Activated CD4-positive, alpha-beta T cell treated with anti-CD3 and anti-CD28 coated beads for 24 hours (primary cell): ENCODE data around the gene DOCK1.

Experiments
- DNase-seq, 2 donors: peaks; one replicate each; pipeline ENCODE4 v3.0.0-alpha.2; 2020; ENCODE audit warnings: low read depth in 2 of 2

Gene DOCK1

GRCh38 chr10:127462643-127463295 is 557.5 kb downstream of the DOCK1 start:
- DNase-seq, result no peak

DNA sequence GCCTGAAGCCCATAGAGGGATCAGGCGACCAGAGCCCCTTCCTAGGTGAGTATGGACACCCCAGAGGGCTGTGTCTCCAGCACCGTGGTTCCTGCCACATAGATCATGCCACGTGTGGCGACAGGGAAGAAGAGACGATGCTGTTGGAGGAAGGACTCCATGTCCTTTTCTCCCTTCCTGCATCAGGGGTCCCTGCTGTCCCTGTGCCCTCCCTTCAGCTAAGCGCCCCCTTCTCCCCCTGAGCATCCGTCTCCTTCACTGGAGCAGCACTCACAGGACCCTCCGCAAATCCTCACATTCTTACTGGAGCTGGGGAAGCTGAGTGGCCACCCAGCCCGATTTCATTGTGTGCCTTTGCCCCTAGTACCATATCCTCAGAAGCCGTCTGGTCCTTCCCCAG is 558.3 kb downstream of the DOCK1 start:
- no peak for DNase-seq

GRCh38 chr10:127464561-127464960 is 559.3 kb downstream of the DOCK1 start:
- no peak for DNase-seq

DNA sequence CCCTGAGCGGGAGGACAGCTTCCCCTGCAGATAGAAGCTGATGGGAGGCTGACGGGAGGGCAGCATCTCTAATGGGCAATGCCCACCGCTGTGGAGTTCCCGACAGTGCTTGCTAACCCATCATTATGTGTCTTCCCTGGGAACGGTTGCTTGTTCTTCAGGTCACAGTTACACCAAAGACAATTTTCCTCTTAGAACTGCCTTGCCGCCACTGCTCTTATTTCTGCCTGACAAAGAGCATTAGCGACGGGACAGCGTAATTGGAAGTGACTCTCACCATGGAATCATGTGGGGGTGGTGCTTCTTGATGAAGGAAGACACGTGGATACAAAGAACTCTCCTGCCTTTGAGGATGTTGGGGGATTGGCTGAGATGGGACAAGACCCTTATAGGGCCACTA is 562.6 kb downstream of the DOCK1 start:
- no peak for DNase-seq

GRCh38 chr10:127468632-127469031 is 563.4 kb downstream of the DOCK1 start:
- DNase-seq, result no peak

DNA sequence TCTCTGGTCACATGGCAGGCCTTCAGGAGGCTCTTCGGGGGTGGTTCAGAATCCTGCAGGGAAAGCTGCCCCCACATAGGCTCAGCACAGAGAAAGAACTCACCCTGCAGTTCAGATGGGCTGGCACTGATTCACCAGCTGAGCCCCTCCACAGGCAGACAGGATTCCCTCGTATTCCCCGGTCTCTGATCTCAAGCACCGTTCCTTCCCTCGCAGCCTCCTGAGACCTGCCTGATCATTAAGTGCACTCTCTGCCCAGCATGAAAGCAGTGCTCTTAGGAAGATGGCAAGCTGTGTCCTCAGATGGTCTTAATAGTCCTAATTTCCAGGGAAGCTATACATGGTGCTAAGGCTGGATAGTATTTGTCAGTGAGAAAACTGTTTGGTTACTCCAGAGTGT is 565.7 kb downstream of the DOCK1 start:
- no peak for DNase-seq

- no peak for DNase-seq
These were observed 567.7 kb downstream of the DOCK1 start for GRCh38 chr10:127472976-127473375.

DNA sequence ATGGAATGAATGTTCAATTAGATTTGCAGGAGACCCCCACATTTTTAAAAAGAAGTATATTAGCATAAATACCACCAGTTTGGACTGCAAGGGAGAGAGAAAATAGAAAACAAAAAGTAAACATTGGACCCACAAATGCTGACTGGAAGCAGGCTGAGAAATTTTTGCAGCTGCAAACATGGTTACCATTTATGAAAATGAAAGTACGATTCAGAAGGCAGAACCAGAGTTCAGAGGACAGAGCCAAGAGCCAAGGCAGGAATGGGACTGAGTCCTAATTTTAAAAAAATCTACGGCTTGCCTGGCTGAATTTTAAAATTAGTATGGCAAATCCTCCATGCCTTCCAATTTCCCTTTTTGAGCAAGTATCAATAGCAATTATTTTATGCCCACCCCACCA is 569.3 kb downstream of the DOCK1 start:
- no peak for DNase-seq

DNA sequence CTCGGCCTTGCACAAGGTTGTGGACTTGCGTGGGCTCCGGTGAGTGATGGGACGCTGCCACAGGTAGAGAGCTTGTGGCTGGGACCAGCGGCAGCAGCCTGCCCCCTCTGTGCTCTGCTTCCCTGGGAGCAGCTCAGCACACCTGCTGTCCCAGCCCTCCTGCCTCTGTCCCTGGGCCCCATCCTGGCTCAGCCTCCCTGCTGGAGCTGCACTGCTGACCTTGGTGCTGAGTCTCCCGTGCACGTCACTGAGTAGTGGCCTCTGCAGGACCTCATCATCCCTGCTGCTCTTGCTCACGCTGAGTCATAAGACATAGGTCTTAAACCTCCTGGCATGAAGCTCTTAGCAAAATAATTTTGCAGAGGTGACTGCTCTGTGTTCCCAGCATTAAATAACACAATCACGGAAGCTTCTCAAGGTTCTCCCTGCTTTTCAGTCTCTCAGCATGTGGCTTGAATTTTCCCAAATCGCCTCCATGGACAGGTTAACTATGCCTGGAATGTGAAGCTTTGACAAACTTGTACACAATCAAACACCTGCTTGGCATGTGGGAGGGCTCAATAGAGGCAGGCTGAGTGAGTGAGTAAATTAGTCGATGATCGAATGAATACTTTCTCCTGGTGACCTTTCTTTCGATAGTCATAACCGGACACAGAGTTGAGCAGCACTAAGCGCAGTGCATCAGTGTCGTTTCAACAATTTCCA is 580.1 kb downstream of the DOCK1 start:
- DNase-seq, result no peak

DNA sequence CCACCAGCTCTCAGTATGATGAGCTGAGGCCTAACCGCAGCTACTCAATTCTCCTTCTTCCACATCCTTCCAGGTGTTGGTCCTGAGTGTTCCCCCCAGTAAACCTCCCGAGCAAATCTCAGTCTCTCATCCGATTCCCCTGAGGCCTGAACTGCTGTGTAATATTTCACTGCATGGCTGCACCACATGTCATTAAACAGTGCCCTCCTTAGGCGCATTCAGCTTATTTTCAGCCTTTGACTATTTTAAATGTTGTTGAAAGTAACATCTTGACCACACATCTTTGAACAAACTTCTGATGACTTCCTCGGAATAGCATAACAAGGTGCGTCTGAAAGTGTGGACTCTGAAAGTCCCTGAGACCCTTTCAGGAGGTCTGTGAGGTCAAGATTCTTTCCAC is 581.1 kb downstream of the DOCK1 start:
- DNase-seq, result no peak

- no peak for DNase-seq
These were observed 587.5 kb downstream of the DOCK1 start for GRCh38 chr10:127492607-127493250.

DNA sequence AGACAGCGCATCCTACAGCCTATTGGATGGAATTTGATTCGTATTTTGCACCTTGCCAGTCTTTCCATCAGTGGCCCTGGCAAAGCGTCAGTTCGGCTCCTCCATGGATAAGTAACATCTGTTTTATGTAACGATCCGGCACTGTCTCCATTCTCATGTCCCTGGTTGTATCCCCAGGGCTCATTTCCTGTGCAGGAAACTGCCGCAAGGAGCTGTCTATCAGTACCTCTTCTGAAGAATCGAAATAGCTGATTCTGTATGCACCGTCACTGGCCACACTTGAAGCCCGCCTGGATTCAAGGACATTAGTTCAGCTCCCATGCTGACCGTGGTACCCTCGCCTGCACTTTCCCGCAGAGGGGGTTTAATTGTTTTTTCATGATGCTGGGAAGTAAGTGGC is 590.8 kb downstream of the DOCK1 start:
- DNase-seq, result no peak

DNA sequence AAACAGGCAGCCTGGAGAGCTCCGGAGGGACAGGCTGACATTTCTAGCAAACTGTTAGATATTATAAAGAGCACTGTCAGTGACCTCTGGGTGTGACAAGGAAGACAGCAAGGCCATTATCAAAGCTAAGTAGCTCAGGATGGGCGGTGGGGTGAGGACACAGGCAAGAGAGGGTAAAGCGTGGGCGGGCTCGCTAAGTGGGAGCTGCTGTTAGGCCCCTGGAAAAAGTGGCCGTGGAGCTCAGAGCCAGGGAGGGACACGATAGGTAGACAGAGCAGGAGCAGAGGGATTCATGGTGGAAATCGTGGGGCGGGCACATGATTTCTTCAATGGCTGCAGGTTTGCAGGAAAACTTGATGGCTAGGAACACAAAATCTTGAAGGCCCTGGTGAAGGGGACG is 592.5 kb downstream of the DOCK1 start:
- no peak for DNase-seq

- DNase-seq, result no peak
These were observed 592.9 kb downstream of the DOCK1 start for GRCh38 chr10:127498087-127498486.

DNA sequence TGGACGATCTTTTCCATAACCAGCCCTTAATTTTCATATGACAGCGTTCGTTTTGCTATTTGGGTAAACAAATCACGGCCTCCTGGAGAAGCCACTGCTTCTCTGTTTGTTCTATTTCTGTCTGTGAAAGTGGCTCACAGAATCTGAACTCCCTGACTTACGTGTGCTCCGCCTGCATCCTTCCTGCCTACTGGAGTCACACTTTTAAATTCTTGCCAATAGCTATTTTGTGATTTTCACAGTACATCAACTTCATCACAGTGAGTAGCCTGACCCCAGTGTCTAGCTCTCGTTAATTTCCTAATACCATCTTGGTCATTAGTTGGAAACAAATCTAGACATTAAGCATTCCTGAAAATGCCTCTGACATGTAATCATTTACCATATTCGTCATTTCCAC is 594.9 kb downstream of the DOCK1 start:
- DNase-seq, result no peak
